ENCODE measurements around the gene LRBA. TPM values are rescaled to one million over a fixed set of nuclear protein-coding genes. Genes with fewer than 3 reads are reported as not detected.
"Not testable (repeated sequence)": the region's sequence is repeated elsewhere in the genome, so short reads cannot be mapped to it uniquely, and the experiment has no call there.

LRBA gene
- total RNA-seq, 1 experiment from 2014 or later, result 12.5 TPM

DNA sequence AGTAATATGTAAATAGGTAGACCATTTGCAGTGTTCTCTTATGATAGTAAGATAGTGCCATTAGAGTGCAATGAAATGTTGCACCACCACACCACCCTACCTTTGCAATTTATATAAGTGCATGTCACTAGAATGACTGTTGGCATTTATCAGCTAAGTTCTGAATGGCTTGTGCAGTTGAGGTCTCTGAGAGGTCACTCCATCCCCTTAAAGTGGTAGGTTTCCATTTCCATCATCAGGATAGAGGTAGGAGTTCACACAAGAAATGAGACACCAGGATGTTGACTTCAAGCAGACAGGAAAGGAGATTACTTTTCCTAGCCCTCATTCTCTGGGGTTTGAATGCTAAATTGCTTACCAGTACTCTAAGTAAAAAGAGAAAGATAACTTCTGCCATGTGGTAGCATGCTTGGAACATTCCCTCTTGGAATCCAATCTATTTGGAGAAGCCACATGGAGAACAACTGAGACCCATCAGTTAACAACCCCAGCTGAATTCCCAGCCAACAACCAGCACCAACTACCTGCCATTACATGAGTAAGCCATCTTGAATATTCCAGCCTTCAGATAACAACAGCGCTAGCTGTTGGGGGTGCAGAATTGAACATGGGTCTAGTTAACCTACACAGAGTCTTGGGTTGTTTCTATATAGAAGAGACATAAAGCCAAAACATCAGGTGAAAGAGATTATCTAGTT, 6.7 kb upstream of the LRBA start:
- no peak for DNase-seq (ENCODE audit: low read depth)

DNA sequence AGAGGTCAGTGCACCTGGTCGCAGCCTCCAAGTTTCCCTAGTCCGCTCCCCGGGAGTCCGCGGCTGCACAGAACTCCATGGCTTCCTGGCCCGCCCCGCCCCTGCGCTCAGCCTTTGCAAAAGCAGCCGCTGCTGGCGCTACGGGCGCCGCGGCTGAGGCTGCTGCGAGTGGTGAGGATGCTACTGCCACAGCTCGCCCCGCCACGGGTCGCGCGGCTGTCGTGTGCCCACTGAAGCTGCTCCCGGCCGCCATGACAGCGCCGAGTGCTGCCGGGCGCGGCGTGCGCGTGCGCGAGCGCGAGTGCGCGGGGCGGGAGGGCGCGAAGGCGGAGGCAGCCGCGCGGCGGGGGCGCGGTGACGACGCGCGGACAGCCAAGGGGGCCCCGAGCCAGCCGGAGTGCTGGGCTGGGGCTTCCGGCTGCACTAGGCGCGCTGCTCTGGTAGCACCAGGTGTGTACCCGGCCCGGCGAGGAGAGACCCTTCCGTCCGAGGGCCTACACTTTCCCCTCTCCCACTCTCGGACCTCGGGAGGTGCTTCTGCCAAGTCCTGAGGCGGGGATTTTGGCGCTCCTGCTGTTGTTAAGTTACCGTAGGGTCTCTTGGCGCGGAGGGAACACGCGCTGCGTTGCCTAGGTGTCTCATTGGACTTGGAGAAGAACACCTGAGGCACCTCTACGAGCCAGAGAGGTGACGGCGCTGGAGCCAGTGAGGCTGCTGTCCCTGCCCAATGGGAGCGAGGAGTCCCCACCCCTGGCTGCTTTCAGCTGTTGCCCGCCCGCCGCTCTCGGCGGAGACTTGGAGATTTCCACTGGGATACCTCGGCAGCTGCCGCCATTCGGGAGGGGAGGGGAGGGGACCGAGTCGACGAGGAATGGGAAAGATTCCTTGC, 619 bp upstream of the LRBA start:
- peak; percentile 61 for DNase-seq (ENCODE audit: low read depth)

DNA sequence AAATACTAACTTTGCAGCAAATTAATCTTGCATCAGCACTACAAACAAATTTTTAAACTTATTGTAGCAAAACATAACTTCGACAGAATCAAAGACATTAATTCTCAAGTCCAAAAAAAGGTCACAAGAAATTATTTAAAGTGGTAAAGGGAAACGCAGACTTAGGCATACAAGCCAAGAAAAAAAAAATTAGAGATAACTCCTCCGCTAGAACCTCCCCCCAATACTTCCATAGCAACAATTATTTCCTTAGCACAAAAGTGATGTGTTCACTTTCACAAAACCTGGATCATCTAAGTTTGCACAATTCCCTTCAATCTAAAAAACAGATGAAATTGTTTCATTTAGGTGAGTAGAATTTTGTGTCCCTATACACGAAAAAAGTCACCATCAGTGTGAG, 1.1 kb downstream of the LRBA start:
- DNase-seq (ENCODE audit: low read depth), result no peak

DNA sequence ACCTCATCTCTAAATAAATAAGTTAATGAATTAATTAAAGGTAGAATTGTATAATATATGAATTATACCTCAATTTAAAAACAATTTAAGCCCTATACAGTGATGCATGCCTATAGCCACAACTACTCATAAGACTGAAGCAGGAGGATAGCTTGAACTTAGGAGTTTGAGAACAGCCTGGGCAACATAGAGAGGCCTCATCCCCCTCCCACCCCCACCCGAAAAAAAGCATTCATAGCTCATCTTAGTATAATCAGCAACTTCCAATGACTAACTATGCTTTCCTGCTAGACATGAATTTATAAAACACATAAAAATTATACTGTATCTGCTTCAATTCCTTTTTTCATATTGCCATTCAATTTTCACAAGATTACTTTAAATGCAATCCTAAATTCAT, 1.6 kb downstream of the LRBA start:
- DNase-seq (ENCODE audit: low read depth), result no peak

DNA sequence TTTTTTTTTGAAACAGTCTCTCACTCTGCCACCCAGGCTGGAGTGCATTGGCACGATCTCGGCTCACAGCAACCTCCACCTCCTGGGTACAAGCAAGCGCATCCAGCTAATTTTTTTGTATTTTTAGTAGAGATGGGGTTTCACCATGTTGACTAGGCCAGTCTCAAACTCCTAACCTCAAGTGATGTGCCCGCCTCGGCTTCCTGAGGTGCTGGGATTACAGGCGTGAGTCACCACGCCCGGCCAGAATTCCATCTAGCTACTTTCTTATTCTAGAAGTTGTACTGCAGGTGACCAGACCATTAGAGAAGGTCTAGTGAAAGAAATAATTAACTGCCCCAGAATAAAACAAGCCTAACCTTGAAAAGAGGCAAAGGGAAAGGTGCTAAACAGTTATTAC, 2.3 kb downstream of the LRBA start:
- DNase-seq (ENCODE audit: low read depth), result no peak

DNA sequence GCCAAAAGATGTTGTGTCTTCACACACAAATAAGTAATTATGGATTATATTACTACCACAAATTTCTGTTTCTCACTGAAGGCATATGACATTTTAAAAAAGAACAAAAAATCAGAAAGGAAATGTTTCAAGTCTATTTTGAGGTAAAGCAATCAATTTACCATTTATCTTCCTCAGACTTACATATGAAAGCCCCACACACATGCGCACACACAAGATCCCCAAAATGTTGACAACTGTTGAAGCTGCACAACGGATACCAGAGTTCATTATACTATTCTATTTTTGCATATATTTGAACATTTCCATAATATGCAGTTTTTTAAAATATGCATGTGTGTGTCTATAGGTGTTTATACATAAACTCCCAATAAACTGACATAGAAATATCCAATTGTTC, 2.7 kb downstream of the LRBA start:
- no peak for DNase-seq (ENCODE audit: low read depth)

DNA sequence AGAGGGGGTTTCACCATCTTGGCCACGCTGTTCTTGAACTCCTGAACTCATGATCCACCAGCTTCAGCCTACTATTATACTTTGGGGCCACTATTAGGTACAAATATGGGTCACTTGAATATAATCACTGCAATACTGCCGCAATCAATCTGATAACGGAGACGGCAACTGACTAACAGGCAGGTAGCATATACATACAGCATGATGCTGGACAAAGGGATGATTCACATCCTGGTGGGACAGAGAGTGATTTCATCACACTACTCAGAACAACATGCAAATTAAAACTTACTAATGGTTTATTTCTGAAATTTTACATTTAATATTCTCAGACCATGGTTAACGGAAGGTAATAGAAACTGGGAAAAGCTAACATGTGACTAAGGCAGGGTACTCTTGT, 10.9 kb downstream of the LRBA start:
- DNase-seq (ENCODE audit: low read depth), result peak; percentile 8

DNA sequence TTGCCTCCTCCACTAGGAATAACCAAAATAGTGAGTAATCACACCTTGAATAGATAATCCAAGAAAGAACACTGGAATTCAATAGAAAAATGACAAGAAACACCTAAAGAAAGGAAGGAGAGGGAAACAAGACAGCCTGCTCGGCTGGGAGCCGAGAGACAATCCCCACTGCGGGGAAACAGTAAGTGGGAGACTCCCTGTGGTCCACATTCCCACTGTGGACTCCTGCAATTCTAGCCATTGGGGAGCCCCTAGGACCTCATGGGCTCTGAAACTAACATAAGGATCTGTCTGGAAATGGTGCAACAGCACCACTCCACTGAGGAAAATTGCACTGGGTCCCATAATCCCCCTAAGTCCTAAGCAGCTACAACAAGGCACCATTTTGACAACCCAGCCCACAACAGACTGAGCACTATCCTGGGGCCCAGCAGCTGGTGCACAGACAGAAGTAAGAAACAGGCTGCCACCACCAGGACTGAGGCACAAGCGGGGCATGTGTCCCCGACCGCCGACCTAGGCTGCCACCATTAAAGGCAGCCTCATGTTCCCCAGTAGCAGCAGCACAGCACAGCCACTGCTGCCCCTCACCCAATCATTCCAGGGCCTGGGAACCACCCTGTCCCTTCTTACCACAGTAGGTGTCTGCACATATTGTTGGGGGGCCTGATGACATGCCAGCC, 14.2 kb downstream of the LRBA start:
- no peak for DNase-seq (ENCODE audit: low read depth)

DNA sequence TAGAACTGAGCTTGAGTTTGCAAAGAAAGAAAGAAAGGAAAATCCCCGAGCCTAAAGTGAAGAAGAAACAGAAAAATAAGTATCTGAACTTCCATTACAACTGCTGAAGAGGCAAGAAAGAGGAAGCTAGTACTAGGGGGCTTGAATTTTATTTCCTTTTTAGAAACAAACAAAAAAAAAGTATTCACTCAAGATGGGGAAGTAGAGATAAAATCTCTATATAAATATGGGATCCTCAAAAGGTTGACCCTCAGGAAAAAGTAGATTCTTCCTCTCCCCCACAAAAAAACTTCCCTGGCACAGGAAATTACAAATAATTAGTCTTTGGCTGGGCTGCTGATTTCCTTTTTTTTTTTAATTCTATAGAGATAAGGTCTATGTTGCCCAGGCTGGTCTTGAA, 16.0 kb downstream of the LRBA start:
- DNase-seq (ENCODE audit: low read depth), result no peak

DNA sequence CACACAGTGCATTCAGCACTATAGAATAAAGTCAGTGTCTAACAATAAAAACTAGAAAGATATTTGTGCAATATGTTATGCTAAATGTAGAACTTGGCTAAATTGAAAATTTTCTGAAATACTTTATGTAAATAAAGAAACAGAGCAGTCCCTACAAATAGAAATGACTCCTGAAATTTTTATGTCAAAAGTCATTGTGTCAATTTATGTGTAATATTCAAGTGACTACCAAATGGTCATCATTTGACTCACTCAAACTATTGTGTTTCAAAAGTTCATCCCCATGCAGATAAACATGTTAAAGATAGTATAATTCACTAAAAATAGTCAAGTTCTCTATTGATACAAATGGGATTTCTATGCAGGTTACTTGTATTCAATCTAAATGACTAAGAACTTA, 17.9 kb downstream of the LRBA start:
- DNase-seq (ENCODE audit: low read depth), result no peak

DNA sequence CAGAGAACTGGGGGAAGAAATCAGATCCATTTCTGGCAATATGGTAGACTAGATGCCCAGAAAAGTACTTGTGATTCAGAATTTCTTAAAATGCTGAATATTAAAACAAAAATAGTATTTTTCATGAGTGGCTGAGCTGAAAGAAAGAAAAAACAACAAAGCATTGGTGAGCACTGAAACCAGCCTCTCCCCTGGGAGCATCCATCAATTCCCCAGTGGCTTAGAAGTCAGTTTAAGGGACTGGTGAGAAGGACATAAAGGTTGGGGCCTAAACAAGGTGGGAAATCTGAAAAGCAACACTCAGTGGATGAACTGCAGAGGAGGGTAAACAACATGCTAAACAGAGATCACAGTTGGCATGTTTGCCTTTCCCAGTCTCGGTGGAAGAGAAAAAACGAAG, 20.4 kb downstream of the LRBA start:
- DNase-seq (ENCODE audit: low read depth), result no peak

DNA sequence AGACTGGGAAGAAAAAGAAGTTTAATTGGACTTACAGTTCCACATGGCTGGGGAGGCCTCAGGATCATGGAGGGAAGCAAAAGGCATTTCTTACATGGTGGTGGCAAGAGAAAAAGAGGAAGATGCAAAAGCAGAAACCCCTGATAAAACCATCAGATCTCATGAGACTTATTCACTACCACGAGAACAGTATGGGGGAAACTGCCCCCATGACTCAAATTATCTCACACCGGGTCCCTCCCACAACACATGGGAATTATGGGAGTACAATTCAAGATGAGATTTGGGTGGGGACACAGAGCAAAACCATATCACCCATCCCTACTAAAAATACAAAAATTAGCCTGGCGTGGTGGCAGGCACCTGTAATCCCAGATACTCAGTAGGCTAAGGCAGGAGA, 21.5 kb downstream of the LRBA start:
- DNase-seq (ENCODE audit: low read depth), result not testable (repeated sequence)

DNA sequence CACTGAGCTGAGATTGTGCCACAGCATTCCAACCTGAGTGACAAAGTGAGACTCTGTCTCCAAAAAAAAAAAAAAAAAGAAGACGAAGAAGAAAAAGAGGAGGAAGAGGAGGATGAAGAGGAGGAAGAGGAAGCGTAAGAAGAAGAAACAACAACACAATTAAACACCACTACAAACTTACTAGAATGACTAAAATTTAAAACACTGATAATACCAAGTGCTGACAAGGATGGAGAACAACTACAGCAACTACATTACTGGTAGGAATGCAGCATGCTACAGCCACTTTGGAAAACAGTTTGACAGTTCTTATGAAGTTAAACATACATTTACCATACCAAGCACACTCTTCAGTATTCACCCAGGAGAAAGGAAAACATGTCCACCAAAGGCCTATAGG, 24.1 kb downstream of the LRBA start:
- DNase-seq (ENCODE audit: low read depth), result no peak

DNA sequence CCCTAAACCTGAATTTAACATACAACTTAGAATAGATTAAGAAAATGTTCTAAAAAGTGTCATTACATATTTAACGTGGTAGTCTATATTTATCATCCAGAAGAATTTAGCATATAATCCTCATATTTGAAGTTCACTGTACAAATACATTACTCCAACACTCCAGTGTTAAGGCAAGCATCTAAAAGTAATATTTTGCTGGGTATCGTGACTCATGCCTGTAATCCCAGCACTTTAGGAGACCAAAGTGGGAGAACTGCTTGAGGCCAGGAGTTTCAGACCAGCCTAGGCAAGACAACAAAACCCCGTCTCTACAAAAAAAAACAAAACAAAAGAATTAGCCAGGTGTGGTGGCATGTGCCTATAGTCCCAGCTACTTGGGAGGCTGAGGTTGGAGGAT, 24.8 kb downstream of the LRBA start:
- no peak for DNase-seq (ENCODE audit: low read depth)

DNA sequence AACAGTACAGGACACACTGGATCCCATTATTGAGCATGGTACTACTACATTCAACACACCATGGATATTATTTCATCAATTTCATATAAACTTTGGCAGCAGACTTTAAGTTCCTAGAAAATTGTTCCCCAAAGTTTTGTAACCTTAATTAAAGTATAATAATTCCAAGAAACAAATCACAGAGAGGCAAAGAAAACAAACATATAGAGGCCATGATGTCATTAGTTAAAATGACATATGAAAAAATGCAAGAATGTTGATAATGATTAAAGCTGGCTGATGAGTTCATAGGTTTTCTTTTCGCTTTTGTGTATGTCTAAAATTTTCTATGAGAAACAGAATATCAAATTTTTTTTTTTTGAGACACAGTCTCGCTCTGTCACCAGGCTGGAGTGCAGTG, 26.8 kb downstream of the LRBA start:
- no peak for DNase-seq (ENCODE audit: low read depth)

DNA sequence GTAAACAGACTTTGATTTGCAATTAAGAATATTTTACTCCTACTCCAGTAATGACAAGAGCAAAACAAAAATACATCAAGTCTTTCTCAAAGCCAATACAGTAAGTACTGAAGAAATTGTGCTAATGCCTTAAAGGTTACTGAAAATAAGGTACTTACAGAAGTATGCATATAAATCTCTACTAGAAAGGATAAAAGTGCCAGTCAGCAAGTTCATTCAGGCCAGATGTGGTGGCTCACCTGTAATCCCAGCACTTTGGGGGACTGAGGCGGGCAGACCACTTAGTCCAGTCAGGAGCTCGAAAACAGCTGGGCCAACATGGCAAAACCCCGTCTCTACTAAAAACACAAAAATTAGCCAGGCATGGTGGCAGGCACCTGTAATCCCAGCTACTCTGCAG, 27.9 kb downstream of the LRBA start:
- DNase-seq (ENCODE audit: low read depth), result no peak

DNA sequence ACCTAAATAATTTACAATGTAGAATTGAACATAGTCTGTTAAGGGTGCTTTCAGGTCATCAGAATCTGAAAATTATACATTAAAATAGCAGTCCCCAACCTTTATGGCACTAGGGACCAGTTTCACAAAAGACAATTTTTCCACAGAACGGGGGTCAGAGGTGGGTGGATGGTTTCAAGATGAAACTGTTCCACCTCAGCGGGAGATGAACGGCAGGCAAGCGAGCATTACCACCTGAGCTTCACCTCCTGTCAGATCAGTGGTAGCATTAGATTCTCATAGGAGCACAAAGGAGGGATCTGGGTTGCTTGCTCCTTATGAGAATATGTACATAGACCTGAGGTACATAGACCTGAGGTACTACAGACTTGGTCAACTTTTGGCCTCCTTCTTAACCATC, 29.0 kb downstream of the LRBA start:
- no peak for DNase-seq (ENCODE audit: low read depth)

DNA sequence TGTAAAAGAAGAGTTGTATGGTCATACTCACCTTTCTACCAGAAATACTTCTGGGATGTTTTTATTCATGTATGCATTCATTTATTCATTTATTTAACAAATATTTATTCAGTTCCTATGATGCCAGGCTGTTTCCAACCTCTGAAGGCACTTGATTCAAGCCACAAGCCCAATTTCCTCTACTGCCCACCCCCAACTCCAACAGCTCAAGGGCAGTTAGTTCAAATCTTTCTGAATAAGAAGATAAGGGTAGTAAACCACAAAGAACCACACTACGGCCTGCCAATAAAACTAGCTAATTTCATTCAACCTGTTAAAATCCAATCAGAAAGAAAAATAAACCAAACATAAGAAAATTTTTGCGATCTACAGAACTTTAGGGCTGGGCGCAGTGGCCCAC, 31.2 kb downstream of the LRBA start:
- no peak for DNase-seq (ENCODE audit: low read depth)

DNA sequence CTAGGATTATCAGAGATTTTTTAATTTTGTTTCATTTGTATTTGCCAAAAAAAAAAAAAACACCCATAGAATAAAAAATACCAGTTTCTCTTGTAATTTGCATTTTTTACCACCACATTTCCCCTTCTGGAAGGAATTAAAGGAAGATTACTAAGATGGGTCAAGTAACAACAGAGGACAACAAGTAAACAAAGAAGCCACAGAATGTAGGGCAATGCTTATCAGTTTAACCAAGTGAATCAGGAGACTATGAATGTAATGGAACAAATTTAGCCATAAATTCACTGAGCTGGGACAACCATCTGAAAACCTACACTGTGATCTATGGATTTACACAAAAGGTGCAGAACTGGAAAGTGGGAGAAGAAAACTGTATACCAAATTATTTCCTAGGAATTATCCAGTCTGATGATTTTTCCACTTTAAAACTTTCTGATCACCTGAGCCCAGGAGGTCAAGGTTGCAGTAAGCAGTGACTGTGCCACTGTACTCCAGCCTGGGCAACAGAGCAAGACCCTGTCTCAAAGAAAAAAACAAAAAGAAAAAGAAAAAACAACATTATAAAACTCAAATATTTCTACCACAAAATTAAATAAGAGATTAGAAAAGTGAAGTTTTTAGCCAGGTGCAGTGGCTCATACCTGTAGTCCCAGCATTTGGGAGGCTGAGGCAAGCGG, 32.4 kb downstream of the LRBA start:
- no peak for DNase-seq (ENCODE audit: low read depth)

DNA sequence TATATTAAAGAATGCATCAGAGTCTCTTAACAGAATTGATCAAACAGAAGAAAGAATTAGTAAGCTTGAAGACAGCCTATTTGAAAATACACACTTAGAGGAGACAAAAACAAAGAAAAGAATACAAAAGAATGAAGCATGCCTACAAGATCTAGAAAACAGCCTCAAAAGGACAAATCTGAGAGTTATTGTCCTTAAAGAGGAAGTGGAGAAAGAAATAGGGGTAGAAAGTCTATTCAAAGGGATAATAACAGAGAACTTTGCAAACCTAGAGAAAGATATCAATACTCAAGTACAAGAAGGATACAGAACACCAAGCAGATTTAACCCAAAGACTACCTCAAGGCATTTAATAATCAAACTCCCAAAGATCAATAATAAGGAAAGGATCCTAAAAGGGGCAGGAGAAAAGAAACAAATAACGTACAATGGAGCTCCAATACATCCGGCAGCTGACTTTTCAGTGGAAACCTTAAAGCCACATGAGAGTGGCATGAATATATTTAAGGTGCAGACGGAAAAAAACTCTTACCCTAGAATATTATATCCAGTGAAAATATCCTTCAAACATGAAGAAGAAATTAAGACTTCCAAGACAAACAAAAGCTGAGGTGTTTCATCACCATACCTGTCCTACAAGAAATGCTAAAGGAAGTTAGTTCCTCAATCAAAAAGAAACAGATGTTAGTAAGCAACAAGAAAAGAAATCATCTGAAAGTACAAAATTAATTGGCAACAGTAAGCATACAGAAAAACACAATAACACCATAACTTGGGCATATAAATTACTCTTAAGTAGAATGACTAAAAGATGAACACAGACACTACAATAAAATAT, 36.1 kb downstream of the LRBA start:
- DNase-seq (ENCODE audit: low read depth), result no peak

DNA sequence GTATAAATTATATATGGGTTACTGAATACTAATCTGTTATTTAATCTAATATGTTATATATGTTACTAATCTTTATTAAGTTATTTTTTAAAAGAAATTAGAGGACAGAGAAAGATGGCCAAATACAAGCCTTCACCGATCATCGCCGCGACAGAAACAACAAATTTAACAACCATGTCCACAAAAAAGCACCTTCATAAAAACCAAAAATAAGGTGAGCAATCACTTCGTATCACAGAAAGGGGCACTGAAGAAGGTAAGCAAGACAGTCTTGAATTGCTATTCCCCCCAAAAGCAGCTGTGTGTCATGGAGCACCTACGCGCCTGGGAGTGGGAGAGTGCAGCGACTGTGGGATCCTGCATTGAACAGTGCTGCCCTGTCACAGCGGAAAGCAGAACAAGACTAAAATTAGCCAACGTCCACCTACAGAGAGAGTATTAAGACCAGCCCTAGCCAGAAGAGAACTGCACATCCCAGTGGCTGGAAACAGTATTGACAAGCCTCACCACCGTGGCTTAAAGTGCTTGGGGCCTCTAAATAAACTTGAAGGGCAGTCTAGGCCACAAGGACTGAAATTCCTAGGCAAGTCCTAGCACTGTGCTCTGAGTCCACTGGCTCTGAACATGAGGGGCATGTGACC, 38.5 kb downstream of the LRBA start:
- no peak for DNase-seq (ENCODE audit: low read depth)
